Measurements from ENCODE around the gene PEX5. TPM values are rescaled to one million over a fixed set of nuclear protein-coding genes. Genes with fewer than 3 reads are reported as not detected.
"Not testable (repeated sequence)": the region's sequence is repeated elsewhere in the genome, so short reads cannot be mapped to it uniquely, and the experiment has no call there.

PEX5 gene
- total RNA-seq, 1 experiment from 2014 or later, result 26.4 TPM

DNA sequence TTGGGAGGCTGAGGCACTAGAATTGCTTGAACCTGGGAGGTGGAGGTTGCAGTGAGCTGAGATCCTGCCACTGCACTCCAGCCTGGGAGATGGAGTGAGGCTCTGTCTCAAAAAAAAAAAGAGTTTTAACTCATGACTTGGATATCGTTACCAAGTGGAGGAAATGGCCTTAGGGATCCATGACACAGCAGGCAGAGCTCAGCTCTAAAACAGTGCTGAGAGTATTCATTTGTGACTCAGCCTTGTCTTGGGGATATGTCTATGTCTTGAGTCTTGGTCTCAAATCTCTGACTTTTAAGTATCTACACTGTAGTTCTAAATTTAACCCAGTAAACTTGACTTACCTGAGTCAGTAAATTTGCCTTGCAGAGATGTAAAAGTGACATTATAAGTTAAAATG, 8.8 kb upstream of the PEX5 start:
- no peaks in the 10 kb centered on the region for H3K27me3 ChIP-seq (ENCODE audit: control insufficient read depth, insufficient read depth, low read length)
- H3K4me3 ChIP-seq (ENCODE audit: insufficient read depth, low read depth, low read length), result no peak overlapping the region
- no peaks in the 10 kb centered on the region for H3K36me3 ChIP-seq (replicated peaks; ENCODE audit: control insufficient read depth, insufficient read depth, low read length)
- no peak for DNase-seq

DNA sequence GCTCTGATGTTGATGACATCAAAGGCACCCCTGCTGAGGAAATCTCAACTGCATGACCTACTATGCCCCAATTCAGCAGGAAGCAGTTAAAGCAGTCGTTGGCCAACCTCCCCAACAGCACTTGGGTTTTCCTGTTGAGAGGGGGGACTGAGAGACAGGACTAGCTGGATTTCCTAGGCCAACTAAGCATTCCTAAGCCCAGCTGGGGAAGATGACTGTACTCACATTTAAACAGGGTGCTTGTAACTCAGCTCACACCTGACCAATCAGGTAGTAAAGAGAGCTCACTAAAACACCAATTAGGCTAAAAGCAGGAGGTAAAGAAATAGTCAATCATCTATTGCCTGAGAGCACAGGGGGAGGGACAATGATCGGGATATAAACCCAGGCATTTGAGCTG, 3.4 kb upstream of the PEX5 start:
- not testable (repeated sequence) for H3K27me3 ChIP-seq (ENCODE audit: control insufficient read depth, insufficient read depth, low read length); H3K36me3 ChIP-seq (replicated peaks; ENCODE audit: control insufficient read depth, insufficient read depth, low read length); H3K4me3 ChIP-seq (ENCODE audit: insufficient read depth, low read depth, low read length); DNase-seq

DNA sequence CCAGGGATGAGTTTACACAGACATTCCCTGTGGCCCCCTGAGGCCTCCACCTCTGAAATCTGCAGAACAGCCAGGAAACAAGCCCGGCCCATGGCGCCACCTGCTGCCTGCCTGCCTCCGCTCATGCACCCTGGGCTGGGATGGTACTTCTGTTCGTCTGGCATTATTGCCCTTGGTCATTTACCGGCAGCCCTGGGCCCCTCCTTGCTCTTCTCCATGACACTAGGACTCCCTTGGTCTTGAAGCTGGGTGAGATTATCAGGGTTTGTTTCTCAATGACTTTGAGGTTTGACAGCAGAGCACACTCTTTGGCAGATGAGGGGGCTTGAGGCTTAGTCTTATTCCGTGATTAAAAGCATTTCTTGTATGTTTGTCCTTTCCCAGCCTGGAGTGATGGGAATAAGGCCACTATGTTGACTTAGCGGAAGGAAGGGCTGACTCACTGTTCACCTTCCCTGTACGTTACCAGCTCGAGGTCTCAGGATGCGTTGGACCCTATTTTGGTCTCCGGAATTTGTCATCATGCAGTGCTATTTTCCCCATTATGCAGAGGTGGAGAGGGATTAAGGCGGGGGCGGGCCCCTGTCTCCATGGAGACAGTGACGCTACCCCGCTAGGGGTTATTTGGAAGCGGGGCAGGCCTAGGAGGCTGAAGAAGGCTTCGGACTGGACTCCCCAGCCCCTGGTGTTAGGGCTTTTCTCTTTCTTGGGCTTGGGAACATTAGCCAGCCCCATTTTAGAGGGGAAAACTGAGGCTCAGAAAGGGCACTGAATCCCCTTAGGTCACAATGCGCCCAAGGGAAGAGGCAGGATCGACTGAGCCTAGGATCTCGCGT, 706 bp upstream of the PEX5 start:
- Histone ChIP-seq H3K36me3 (replicated peaks; ENCODE audit: control insufficient read depth, insufficient read depth, low read length) (peaks cover 2% of the 10 kb centered on the region), H3K27me3 (ENCODE audit: control insufficient read depth, insufficient read depth, low read length) (no peaks in the 10 kb centered on the region), H3K4me3 (ENCODE audit: insufficient read depth, low read depth, low read length) (peak overlapping the region; percentile 63)
- DNase-seq, result peak; percentile 75

DNA sequence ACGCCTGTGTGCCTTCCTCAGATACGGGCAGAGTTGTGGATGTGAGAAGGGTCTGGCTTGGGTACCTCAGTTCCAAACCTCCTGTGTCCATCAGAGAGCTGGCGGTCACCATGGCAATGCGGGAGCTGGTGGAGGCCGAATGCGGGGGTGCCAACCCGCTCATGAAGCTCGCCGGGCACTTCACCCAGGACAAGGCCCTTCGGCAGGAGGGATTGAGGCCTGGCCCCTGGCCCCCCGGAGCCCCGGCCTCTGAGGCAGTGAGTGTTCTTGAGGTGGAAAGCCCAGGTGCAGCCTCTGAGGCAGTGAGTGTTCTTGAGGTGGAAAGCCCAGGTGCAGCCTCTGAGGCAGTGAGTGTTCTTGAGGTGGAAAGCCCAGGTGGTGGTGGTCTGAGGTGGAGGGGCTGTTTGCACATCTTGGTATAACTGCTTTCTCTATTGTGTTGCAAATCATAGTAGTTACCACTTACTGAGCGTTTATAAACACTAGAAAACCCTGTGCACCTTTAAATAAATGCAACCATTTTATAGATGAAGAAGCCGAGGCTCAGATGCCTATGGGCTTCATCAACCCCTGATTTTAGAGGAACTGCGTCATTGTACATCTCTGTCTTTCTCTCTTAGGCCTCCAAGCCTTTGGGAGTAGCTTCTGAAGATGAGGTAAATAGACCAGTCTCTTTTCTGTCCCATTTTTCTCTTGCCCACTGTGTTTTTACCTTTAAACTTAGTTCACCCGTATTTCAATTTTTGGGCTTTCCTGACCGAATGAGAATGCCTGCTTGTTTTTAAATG, 976 bp downstream of the PEX5 start:
- peak; percentile 56 for DNase-seq

DNA sequence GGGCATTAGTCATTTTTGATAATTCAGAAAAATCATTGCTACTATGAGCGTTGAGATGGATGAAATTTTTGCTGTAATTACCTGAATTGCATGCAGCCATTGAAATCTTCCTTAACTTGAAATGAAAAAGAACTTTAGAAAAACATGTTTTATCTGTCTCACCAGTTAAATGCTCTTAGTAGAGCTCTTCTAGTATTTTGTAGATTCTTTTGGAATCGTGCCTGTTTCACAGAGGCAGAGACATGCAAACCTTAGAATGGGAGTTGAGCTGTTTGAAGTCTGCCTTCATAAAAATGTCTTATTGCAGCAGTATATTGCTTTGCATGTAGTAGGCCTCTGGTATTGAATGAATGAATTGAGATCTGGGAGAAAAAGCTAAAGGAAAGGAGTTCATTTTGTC, 4.2 kb downstream of the PEX5 start:
- no peak for DNase-seq
- Histone ChIP-seq H3K27me3 (ENCODE audit: control insufficient read depth, insufficient read depth, low read length) (no peaks in the 10 kb centered on the region), H3K4me3 (ENCODE audit: insufficient read depth, low read depth, low read length) (no peak overlapping the region), H3K36me3 (replicated peaks; ENCODE audit: control insufficient read depth, insufficient read depth, low read length) (peaks cover 5% of the 10 kb centered on the region)

More for the DNA sequence above, 976 bp downstream of the PEX5 start:
- no peaks in the 10 kb centered on the region for H3K27me3 ChIP-seq (ENCODE audit: control insufficient read depth, insufficient read depth, low read length)
- H3K36me3 ChIP-seq (replicated peaks; ENCODE audit: control insufficient read depth, insufficient read depth, low read length), result peaks cover 2% of the 10 kb centered on the region
- H3K4me3 ChIP-seq (ENCODE audit: insufficient read depth, low read depth, low read length), result peak overlapping the region; percentile 88

DNA sequence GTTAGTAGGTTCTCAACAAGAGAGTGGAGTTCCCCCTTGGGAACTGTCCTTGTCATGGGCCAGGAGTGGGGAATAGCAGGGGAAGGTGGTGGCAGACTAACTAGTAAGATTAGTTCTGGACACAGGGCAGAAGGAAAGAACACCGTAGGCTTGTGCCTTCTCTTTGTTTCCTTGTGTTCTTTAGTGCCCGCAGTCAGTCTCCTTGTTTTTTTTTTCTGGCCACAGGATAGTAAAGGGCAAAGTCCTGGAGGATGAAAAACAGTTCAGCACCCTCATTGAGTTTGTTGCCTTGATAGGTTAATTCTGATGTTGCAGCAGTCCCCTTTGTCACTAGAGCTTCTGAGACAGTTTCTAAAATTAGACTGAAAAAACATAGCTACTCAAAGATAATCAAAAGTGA, 8.4 kb downstream of the PEX5 start:
- Histone ChIP-seq H3K27me3 (ENCODE audit: control insufficient read depth, insufficient read depth, low read length) (no peaks in the 10 kb centered on the region), H3K4me3 (ENCODE audit: insufficient read depth, low read depth, low read length) (no peak overlapping the region), H3K36me3 (replicated peaks; ENCODE audit: control insufficient read depth, insufficient read depth, low read length) (peaks cover 11% of the 10 kb centered on the region)
- DNase-seq, result no peak

DNA sequence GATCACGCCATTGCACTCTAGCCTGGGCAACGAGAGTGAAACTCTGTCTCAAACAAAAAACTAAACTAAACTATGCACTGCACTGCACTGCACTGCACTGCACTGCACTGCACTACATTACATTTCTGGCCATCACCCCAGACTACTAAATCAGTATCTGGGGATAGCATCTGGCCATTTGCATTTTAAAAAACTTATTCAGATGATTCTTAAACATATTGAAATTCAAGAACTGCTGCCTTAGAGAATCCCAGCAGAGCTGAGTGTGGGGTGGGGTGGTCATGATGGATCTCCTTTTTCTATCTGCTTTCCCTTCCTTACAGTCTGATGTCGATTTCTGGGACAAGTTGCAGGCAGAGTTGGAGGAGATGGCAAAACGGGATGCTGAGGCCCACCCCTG, 13.6 kb downstream of the PEX5 start:
- no peak overlapping the region for H3K4me3 ChIP-seq (ENCODE audit: insufficient read depth, low read depth, low read length)

DNA sequence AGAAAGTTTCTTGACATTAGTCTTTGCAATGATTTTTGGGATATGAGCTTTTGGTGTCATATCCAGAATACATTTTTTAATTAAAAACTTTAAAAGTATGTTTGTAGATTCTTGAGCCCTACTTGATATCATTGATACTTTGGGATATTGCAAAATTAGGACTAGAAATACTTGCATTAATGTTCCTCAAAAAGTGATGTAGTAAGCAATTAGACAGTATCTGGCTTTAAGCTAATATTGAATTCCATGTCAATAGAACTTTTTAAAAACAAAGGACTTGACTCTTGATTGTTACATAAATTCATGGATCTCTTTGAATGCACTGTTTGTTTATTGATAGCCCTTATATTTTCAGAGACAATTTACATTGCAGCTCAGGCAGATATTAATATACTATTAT, 15.6 kb downstream of the PEX5 start:
- H3K36me3 ChIP-seq (replicated peaks; ENCODE audit: control insufficient read depth, insufficient read depth, low read length), result peaks cover 40% of the 10 kb centered on the region
- no peak overlapping the region for H3K4me3 ChIP-seq (ENCODE audit: insufficient read depth, low read depth, low read length)
- H3K27me3 ChIP-seq (ENCODE audit: control insufficient read depth, insufficient read depth, low read length), result no peaks in the 10 kb centered on the region
- no peak for DNase-seq

More for the DNA sequence above, 13.6 kb downstream of the PEX5 start:
- Histone ChIP-seq H3K27me3 (ENCODE audit: control insufficient read depth, insufficient read depth, low read length) (no peaks in the 10 kb centered on the region), H3K36me3 (replicated peaks; ENCODE audit: control insufficient read depth, insufficient read depth, low read length) (peaks cover 26% of the 10 kb centered on the region)
- no peak for DNase-seq

DNA sequence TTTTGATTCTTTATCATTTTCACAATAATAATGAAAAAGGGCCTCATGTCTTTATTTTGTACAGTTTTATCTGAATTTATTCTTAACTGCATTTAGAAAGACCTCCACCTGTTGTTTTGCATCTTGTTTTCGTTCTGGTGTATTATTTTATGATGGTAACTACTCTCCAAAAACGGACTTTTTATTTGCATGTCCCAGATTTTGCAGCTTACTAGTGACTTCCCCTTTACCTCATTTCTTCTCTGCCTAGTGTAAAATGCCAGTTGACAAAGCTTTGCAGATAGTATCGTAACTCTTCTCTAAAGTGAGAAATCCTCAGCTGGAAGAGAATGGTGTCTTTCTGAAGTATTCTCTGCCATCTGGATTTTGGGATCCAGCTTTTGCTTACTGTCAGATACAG, 17.2 kb downstream of the PEX5 start:
- Histone ChIP-seq H3K4me3 (ENCODE audit: insufficient read depth, low read depth, low read length) (no peak overlapping the region), H3K27me3 (ENCODE audit: control insufficient read depth, insufficient read depth, low read length) (no peaks in the 10 kb centered on the region), H3K36me3 (replicated peaks; ENCODE audit: control insufficient read depth, insufficient read depth, low read length) (peaks cover 46% of the 10 kb centered on the region)
- no peak for DNase-seq

DNA sequence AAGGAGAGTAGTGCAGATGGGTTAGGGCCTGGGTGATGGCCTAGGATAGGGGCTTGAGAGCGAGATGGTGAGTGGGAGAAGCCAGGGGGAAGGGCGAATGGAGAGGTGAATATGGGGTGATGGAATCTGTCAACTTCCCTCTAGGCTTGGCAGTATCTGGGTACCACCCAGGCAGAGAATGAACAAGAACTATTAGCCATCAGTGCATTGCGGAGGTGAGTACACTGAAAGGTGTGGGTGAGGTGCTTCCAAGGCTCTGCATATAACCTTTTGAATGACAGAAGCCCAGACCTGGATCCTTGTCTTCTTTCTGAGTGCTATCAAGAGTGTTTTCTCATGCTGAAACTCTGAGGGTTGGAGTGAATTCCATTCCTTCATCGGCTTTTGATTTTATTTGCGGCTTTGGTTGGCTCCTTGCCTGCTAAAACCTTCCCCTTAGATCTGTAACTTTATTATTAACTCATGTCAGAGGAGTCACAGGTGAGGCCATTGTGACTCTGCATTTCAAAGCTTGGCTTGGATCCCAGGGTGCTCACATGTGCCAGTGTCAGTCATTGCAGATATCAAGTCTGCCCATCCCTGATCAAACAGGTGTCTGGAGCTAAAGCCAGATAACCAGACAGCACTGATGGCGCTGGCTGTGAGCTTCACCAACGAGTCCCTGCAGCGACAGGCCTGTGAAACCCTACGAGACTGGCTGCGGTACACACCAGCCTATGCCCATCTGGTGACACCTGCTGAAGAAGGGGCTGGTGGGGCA, 18.6 kb downstream of the PEX5 start:
- Histone ChIP-seq H3K27me3 (ENCODE audit: control insufficient read depth, insufficient read depth, low read length) (no peaks in the 10 kb centered on the region), H3K4me3 (ENCODE audit: insufficient read depth, low read depth, low read length) (no peak overlapping the region), H3K36me3 (replicated peaks; ENCODE audit: control insufficient read depth, insufficient read depth, low read length) (peaks cover 43% of the 10 kb centered on the region)
- DNase-seq, result no peak

DNA sequence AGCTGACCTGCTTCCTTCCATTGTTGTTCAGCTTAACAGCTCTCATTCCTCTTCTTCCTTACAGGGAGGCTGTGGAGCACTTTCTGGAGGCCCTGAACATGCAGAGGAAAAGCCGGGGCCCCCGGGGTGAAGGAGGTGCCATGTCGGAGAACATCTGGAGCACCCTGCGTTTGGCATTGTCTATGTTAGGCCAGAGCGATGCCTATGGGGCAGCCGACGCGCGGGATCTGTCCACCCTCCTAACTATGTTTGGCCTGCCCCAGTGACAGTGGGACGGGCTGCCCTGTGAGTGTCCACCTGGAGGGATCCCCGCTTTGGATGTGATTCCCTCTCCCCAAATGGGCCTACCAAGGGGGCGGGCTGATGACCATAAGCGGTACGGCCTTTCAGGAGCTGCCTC, 20.5 kb downstream of the PEX5 start:
- DNase-seq, result no peak
- H3K27me3 ChIP-seq (ENCODE audit: control insufficient read depth, insufficient read depth, low read length), result no peaks in the 10 kb centered on the region
- H3K4me3 ChIP-seq (ENCODE audit: insufficient read depth, low read depth, low read length), result no peak overlapping the region
- peaks cover 37% of the 10 kb centered on the region for H3K36me3 ChIP-seq (replicated peaks; ENCODE audit: control insufficient read depth, insufficient read depth, low read length)

DNA sequence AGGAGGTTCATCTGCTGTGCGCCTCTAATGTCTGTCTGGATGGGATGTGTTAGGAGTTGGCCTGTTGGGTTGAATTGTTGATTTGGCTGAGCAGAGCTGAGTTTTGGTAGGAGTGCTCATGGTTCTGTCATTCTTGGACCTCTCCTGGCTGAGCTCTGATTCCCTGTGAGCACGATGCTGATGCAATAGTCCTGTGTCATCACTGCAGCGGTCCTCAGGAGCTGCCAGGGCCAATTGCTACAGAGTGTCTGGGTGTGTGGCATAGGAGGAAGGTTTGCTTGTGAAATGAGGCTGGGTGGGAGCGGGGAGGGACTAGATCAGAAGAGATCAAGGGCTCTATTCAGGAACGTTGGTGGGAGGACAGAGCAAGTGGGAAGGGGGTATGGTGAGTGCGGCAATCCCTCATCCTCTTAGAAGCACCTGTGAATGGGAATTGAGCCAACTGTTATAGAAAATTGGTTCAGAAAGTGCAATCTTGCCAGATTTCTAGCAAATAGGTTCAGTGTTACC, 21.2 kb downstream of the PEX5 start:
- Histone ChIP-seq H3K36me3 (replicated peaks; ENCODE audit: control insufficient read depth, insufficient read depth, low read length) (peaks cover 37% of the 10 kb centered on the region), H3K4me3 (ENCODE audit: insufficient read depth, low read depth, low read length) (no peak overlapping the region), H3K27me3 (ENCODE audit: control insufficient read depth, insufficient read depth, low read length) (no peaks in the 10 kb centered on the region)
- DNase-seq, result no peak

DNA sequence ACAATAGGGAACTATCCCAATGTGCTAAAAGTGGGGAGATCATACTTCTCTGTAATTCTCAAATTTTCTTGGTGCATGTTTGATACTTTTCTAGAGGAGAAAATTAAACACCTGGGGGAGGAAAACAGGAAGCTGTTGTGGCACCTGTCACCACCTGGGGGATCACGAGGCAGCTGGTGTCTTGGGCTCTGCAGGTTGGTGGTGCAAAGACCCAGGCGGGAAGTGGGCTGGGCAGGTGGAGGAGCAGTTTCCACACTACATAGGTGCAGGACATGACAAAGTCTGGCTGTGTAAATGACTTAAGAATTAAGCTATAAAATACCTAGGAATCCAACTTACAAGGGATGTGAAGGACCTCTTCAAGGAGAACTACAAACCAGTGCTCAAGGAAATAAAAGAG, 23.2 kb downstream of the PEX5 start:
- Histone ChIP-seq H3K36me3 (replicated peaks; ENCODE audit: control insufficient read depth, insufficient read depth, low read length) (peaks cover 30% of the 10 kb centered on the region), H3K27me3 (ENCODE audit: control insufficient read depth, insufficient read depth, low read length) (no peaks in the 10 kb centered on the region), H3K4me3 (ENCODE audit: insufficient read depth, low read depth, low read length) (no peak overlapping the region)
- DNase-seq, result no peak

DNA sequence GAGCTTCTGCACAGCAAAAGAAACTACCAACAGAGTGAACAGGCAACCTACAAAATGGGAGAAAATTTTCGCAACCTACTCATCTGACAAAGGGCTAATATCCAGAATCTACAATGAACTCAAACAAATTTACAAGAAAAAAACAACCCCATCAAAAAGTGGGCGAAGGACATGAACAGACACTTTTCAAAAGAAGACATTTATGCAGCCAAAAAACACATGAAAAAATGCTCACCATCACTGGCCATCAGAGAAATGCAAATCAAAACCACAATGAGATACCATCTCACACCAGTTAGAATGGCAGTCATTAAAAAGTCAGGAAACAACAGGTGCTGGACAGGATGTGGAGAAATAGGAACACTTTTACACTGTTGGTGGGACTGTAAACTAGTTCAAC, 24.3 kb downstream of the PEX5 start:
- not testable (repeated sequence) for H3K27me3 ChIP-seq (ENCODE audit: control insufficient read depth, insufficient read depth, low read length); DNase-seq; H3K4me3 ChIP-seq (ENCODE audit: insufficient read depth, low read depth, low read length)
- H3K36me3 ChIP-seq (replicated peaks; ENCODE audit: control insufficient read depth, insufficient read depth, low read length), result peaks cover 21% of the 10 kb centered on the region
